OCI-LY1 (cell line): Measurements from ENCODE around the gene TBC1D2B.

ENCODE experiments used
- H2AFZ ChIP-seq: fragments of 200-600 bp; sonication (generic), shearing (Covaris generic); 2 replicates; pipeline ENCODE4 v1.6.0; 2014; ENCODE audit warnings: antibody characterized with exemption, mild to moderate bottlenecking, low read length
- H3F3A ChIP-seq: fragments of 200-600 bp; sonication (generic), shearing (Covaris generic); 2 replicates; pipeline ENCODE4 v1.6.0; 2014; ENCODE audit warnings: mild to moderate bottlenecking, antibody characterized with exemption, low read length, moderate library complexity; ENCODE audit not compliant: insufficient read depth
- H3K27ac ChIP-seq: fragments of 200-600 bp; sonication (generic); 2 replicates; pipeline ENCODE4 v1.5.1; 2014; ENCODE audit warnings: low read length, mixed run types, mild to moderate bottlenecking, low read depth; ENCODE audit not compliant: poor library complexity, severe bottlenecking
- H3K27me3 ChIP-seq: fragments of 200-600 bp; sonication (generic); 2 replicates; pipeline ENCODE4 v1.6.0; 2014; ENCODE audit warnings: antibody characterized with exemption, mild to moderate bottlenecking, low read length, moderate library complexity; ENCODE audit not compliant: insufficient read depth
- H3K36me3 ChIP-seq: fragments of 200-600 bp; sonication (generic); 2 replicates; pipeline ENCODE4 v1.6.1; 2014; ENCODE audit warnings: mild to moderate bottlenecking, antibody characterized with exemption, low read length, moderate library complexity, mixed read lengths; ENCODE audit not compliant: insufficient read depth
- H3K4me1 ChIP-seq: fragments of 200-600 bp; sonication (generic); 2 replicates; pipeline ENCODE4 v1.5.1; 2014; ENCODE audit warnings: mild to moderate bottlenecking, low read length, moderate library complexity; ENCODE audit not compliant: insufficient read depth, severe bottlenecking
- H3K4me2 ChIP-seq: fragments of 200-600 bp; sonication (generic), shearing (Covaris generic); 2 replicates; pipeline ENCODE4 v1.6.1; 2014; ENCODE audit warnings: low read length
- H3K4me3 ChIP-seq: fragments of 200-600 bp; sonication (generic); 2 replicates; pipeline ENCODE4 v1.5.1; 2014; ENCODE audit warnings: low read length, low read depth, mild to moderate bottlenecking, mixed read lengths; ENCODE audit not compliant: poor library complexity, severe bottlenecking
- H3K79me2 ChIP-seq: fragments of 200-600 bp; shearing (Covaris generic); 2 replicates; pipeline ENCODE4 v1.6.1; 2016; ENCODE audit warnings: mixed run types, low read length, mixed read lengths; ENCODE audit not compliant: insufficient read depth
- H3K9ac ChIP-seq: fragments of 200-600 bp; sonication (generic), shearing (Covaris generic); 2 replicates; pipeline ENCODE4 v1.6.1; 2014; ENCODE audit warnings: mild to moderate bottlenecking, low read length, mixed read lengths
- H3K9me2 ChIP-seq: fragments of 200-600 bp; sonication (generic), shearing (Covaris generic); 2 replicates; pipeline ENCODE4 v1.6.1; 2014; ENCODE audit warnings: low read depth, mild to moderate bottlenecking, low read length, mixed read lengths
- H3K9me3 ChIP-seq: fragments of 200-600 bp; shearing (Covaris generic); 2 replicates; pipeline ENCODE4 v1.6.1; 2014; ENCODE audit warnings: low read length, mixed read lengths
- H4K20me1 ChIP-seq: fragments of 200-600 bp; sonication (generic), shearing (Covaris generic); 2 replicates; pipeline ENCODE4 v1.6.0; 2016; ENCODE audit warnings: mild to moderate bottlenecking, low read length; ENCODE audit not compliant: insufficient read depth
- CTCF ChIP-seq: fragments of 200-600 bp; sonication (generic), shearing (Covaris generic); IDR thresholded peaks from 2 replicates; pipeline ENCODE4 v1.5.1; 2017; ENCODE audit warnings: mild to moderate bottlenecking, antibody characterized with exemption, low read length, moderate library complexity, mixed read lengths
- EZH2 ChIP-seq: fragments of 200-600 bp; sonication (generic), shearing (Covaris generic); IDR thresholded peaks from 2 replicates; pipeline ENCODE4 v1.8.0; 2017; ENCODE audit warnings: borderline replicate concordance, mixed run types, mild to moderate bottlenecking, antibody characterized with exemption, low read length, moderate library complexity, mixed read lengths

TBC1D2B gene

DNA sequence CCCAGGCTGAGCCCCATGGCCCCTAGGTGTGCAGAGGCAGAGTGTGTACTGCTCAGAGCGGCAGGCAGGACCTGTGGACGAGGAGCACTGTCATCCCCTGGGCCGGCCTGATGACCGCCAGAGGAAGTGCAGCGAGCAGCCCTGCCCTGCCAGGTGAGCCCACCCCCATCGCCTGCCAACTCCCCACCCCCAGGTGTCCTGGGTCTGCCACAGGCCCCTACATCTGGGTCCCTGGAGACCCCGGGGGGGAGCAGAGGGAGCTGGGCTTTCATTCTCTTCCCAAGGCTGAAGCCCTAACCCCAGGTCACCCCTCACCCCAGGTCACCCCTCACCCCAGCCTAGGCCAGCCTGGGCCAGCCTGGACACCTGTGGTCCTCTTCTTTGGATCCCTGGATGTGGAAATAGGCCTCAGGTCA, 93.1 kb downstream of the TBC1D2B start:
- H3K4me2 ChIP-seq: no peak overlapping the region
- TF ChIP-seq EZH2: no peak
- no peak for TF ChIP-seq CTCF
- no peaks in the 10 kb centered on the region for H3K4me1 ChIP-seq

DNA sequence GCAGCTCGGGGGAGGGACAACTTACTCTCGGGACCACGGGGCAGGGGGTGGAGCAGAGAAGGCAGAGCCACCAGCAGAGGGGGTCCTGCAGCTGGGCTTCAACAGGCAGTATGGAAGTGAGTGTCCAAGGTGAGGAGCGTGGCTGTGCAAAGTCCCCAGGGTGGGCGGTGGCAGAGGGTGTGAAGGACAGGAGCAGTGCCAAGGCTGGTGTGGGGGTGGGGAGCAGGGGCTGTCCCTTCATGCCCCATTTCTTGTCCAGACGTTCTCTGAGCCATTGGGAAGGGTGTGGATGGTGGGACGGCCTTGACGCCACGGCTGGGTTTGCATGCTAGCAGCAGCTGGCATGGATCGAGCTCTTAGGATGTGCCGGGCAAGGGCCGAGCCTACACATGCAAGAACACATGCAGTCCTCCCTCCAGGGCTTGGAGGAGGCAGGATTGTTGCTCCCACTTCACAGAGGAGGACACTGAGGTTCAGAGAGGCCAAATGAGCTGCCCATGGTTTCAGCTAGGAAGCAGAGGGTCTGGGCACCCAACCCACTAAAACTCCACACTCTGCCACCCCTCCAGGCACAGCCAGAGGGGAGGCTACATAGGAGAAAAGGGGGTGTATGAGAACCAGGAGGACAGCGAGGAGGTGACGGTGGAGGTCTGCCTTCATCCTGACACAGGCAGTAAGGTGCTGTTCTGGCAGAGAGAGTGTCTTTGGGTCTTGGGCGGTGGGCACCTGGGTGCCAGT, 93.6 kb downstream of the TBC1D2B start:
- Histone ChIP-seq H3K27ac (no peak overlapping the region), H3K9ac (no peak overlapping the region), H3K9me2 (no peaks in the 10 kb centered on the region), H3K79me2 (no peaks in the 10 kb centered on the region), H3K4me2 (no peak overlapping the region), H3K4me1 (no peaks in the 10 kb centered on the region), H3K4me3 (no peak overlapping the region), H3K27me3 (no peaks in the 10 kb centered on the region), H4K20me1 (no peaks in the 10 kb centered on the region), H3K9me3 (no peaks in the 10 kb centered on the region), H2AFZ (no peak overlapping the region), H3K36me3 (no peaks in the 10 kb centered on the region), H3F3A (no peaks in the 10 kb centered on the region)
- TF ChIP-seq CTCF: no peak
- no peak for TF ChIP-seq EZH2

More for the DNA sequence above, 93.1 kb downstream of the TBC1D2B start:
- Histone ChIP-seq H2AFZ (no peak overlapping the region), H3K27ac (no peak overlapping the region), H3K9me3 (no peaks in the 10 kb centered on the region), H3K27me3 (no peaks in the 10 kb centered on the region), H3F3A (no peaks in the 10 kb centered on the region), H3K79me2 (no peaks in the 10 kb centered on the region), H4K20me1 (no peaks in the 10 kb centered on the region), H3K36me3 (no peaks in the 10 kb centered on the region), H3K9me2 (no peaks in the 10 kb centered on the region), H3K4me3 (no peak overlapping the region), H3K9ac (no peak overlapping the region)

- Histone ChIP-seq H3K79me2 (no peaks in the 10 kb centered on the region), H3K36me3 (no peaks in the 10 kb centered on the region), H3K27me3 (no peaks in the 10 kb centered on the region), H3K4me1 (no peaks in the 10 kb centered on the region), H3K9me3 (no peaks in the 10 kb centered on the region), H2AFZ (no peak overlapping the region), H4K20me1 (no peaks in the 10 kb centered on the region), H3K9me2 (no peaks in the 10 kb centered on the region), H3K9ac (no peak overlapping the region), H3K4me2 (no peak overlapping the region), H3K4me3 (no peak overlapping the region), H3F3A (no peaks in the 10 kb centered on the region), H3K27ac (no peak overlapping the region)
- no peak for TF ChIP-seq CTCF
- no peak for TF ChIP-seq EZH2
Observed at GRCh38 chr15:77983091-77983707, 94.3 kb downstream of the TBC1D2B start.
